PC-9 (cell line): ENCODE results near the gene CR1.

Experiments
- EZH2 ChIP-seq: fragments of 200-600 bp; sonication (generic); IDR thresholded peaks from 2 replicates; pipeline ENCODE4 v1.8.0; 2017; ENCODE audit warnings: antibody characterized with exemption, low read depth
- TF ChIP-seq, protein P1 (sequence below): fragments of 200-600 bp; sonication (generic); conservative IDR thresholded peaks from 2 replicates; pipeline ENCODE4 v1.6.1; 2017; ENCODE audit warnings: mixed run types, antibody characterized with exemption, mild to moderate bottlenecking, moderate library complexity

DNA sequence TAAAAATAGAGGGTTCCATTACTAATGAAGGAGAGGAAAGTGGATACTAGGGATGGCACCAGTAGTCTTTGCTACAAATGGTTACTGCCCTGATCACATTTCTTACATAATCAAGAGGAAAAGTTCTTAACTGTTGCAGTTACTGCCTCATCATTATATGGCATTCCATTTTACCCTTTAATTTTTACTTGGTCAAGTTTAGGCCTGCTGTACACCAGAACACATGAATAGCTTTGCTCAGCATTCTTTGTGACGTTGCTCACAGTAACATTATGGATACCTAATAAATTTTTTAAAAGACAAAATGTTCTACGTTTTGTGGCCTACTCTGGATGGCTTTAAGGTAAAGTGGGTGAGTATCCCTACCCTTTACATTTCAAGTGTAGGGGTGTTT, 110.4 kb downstream of the CR1 start:
- TF ChIP-seq, protein P1, sequence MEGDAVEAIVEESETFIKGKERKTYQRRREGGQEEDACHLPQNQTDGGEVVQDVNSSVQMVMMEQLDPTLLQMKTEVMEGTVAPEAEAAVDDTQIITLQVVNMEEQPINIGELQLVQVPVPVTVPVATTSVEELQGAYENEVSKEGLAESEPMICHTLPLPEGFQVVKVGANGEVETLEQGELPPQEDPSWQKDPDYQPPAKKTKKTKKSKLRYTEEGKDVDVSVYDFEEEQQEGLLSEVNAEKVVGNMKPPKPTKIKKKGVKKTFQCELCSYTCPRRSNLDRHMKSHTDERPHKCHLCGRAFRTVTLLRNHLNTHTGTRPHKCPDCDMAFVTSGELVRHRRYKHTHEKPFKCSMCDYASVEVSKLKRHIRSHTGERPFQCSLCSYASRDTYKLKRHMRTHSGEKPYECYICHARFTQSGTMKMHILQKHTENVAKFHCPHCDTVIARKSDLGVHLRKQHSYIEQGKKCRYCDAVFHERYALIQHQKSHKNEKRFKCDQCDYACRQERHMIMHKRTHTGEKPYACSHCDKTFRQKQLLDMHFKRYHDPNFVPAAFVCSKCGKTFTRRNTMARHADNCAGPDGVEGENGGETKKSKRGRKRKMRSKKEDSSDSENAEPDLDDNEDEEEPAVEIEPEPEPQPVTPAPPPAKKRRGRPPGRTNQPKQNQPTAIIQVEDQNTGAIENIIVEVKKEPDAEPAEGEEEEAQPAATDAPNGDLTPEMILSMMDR: no peak
- no peak for TF ChIP-seq EZH2
